Measurements from ENCODE around the gene EMP2.
A peak's percentile ranks its signal among the peaks of the same experiment; 100 is the strongest.

The EMP2 gene

DNA sequence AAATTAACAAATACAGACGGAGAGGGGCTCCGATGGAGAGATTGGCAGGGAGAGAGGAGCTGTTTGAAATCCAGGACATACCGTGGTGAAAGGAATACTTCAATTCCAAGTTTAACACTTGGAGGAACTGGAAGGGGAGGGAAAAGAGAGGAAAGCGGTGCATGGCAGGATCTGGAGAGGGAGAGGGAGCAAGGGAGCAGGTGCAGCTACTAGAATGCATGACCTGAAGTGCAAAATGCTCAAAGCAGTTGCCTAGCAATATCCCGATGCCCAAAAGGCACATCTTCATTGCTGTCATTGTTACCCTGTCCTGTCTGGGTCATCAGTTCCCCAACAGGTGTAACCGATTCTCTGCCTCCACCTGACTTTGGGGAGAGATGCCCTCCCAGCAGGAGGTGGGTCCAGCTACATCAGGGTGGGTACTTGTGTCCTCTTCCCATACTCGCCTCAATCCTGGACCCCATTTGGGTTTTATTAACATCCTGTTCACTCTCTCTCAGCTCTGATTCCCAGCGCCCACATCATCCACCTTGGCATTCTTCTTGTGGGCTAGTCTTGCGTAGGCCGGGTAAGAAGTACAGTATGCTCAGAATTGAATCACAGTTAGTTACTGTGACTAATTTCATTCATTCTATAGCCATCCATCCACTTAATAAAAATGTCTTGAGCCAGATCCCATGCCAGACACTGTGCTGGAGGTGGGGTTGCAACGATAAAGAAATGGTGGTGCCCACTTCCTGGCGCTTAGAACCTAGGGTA lies 37.4 kb upstream of the EMP2 start:
- H3K4me1 Mint-ChIP-seq = peaks cover 30% of the 10 kb centered on the region
- H3K27me3 Mint-ChIP-seq (ENCODE audit: low read depth) = peaks cover 16% of the 10 kb centered on the region
- no peaks in the 10 kb centered on the region for H3K9me3 Mint-ChIP-seq
- H3K36me3 Mint-ChIP-seq (ENCODE audit: low read depth) = no peaks in the 10 kb centered on the region
- peak overlapping the region in 2 of 3 experiments; percentile 25 to 58 for H3K4me3 Mint-ChIP-seq
- H3K27ac Mint-ChIP-seq = peak overlapping the region in 2 of 3 experiments; percentile 70 to 82
- TF ChIP-seq, protein P1, sequence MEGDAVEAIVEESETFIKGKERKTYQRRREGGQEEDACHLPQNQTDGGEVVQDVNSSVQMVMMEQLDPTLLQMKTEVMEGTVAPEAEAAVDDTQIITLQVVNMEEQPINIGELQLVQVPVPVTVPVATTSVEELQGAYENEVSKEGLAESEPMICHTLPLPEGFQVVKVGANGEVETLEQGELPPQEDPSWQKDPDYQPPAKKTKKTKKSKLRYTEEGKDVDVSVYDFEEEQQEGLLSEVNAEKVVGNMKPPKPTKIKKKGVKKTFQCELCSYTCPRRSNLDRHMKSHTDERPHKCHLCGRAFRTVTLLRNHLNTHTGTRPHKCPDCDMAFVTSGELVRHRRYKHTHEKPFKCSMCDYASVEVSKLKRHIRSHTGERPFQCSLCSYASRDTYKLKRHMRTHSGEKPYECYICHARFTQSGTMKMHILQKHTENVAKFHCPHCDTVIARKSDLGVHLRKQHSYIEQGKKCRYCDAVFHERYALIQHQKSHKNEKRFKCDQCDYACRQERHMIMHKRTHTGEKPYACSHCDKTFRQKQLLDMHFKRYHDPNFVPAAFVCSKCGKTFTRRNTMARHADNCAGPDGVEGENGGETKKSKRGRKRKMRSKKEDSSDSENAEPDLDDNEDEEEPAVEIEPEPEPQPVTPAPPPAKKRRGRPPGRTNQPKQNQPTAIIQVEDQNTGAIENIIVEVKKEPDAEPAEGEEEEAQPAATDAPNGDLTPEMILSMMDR (IDR thresholded peaks at IDR 0.05; ENCODE audit: unreplicated experiment in 3 of 3) = no peak

DNA sequence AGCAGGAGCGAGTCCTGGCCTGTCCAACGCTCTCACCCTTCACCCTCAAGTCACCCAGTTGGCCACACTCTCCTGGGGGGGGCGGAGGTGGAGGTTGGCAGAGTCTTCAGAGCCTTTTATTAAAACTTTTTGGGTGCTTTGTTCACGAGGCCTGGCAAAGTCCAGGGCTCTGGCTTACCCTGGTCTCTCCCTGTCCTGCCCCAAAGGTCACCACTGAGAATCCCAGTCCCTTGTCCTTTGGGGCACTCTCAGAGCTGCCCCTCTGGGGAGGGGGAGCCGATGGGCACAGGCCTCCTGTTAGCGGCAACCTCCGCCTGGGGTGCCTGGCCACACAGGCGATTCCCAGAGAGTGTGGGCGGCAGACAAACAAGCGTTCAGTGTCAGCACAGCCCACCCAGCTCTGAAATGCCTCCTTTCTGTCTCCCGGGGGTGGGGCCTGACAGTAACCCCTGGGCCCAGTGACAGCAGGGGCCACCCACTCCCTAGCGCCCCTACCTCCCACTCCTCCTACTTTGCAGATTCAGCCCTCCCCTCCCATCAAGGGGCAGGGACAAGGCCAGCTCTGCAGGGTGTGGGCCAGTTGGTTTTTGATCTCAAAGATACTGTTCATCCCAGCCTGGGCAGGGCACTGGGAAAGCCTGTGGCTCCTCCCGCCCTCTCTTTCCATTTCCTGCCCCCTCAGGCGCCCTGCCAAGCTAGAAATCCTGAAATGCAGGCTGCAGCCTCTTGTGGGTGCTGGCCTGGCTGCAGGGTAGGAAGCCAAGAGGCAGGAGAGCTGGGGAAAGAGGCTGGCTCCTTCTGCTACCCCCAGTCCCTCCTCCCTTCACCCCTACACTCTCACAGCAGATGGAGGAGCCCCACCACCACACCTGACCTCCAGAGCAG lies 36.6 kb upstream of the EMP2 start:
- TF ChIP-seq, protein P1 (IDR thresholded peaks at IDR 0.05; ENCODE audit: unreplicated experiment in 3 of 3) = no peak
- Mint-ChIP-seq H3K36me3 (ENCODE audit: low read depth) (no peaks in the 10 kb centered on the region), H3K27me3 (ENCODE audit: low read depth) (peaks cover 16% of the 10 kb centered on the region), H3K4me3 (peak overlapping the region in 2 of 3 experiments; percentile 22 to 25), H3K9me3 (no peaks in the 10 kb centered on the region), H3K27ac (peak overlapping the region in 2 of 3 experiments; percentile 70 to 82), H3K4me1 (peaks cover 30% of the 10 kb centered on the region)

DNA sequence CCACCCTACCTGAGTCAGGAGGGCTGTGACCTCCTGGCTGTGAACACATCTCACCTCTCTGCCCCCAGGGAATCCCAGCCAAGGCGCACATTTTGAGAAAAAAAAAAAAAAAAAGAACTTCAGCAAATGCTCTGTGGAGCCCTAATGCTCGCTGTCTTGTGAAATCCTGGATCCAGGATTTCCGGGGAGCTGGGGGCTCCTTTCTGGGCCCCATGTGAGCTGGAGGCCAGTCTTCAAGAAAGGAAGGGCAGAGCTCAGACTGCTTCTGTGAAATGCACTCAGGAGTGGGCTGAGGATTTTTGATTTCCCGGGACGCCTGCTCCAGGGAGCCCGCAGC lies 36.0 kb upstream of the EMP2 start:
- no peaks in the 10 kb centered on the region for H3K9me3 Mint-ChIP-seq
- H3K4me1 Mint-ChIP-seq = peaks cover 30% of the 10 kb centered on the region

DNA sequence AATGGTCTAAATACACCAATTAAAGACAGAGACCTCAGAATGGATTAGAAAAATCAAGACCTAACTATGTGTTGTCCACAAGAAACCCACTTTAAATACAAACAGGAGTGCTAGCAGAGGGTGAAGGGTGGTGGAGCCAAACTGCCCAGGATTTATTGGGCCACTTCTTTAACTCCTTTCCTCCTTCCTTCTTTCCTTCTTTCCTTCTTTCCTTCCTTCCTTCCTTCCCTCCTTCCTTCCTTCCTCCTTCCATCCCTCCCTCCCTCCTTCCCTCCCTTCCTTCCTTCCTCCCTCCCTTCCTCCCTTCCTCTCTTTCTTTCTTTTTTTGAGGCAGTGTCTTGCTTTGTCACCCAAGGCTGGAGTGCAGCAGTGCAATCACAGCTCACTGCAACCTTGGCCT lies 34.3 kb upstream of the EMP2 start:
- peaks cover 20% of the 10 kb centered on the region for H3K27me3 Mint-ChIP-seq (ENCODE audit: low read depth)
- H3K4me3 Mint-ChIP-seq = no peak overlapping the region
- H3K9me3 Mint-ChIP-seq = no peaks in the 10 kb centered on the region
- no peak overlapping the region for H3K27ac Mint-ChIP-seq
- H3K36me3 Mint-ChIP-seq (ENCODE audit: low read depth) = no peaks in the 10 kb centered on the region
- TF ChIP-seq, protein P1 (IDR thresholded peaks at IDR 0.05; ENCODE audit: unreplicated experiment in 3 of 3) = no peak
- peaks cover 32% of the 10 kb centered on the region for H3K4me1 Mint-ChIP-seq

More for the DNA sequence above, 36.0 kb upstream of the EMP2 start:
- H3K36me3 Mint-ChIP-seq (ENCODE audit: low read depth) = no peaks in the 10 kb centered on the region
- H3K4me3 Mint-ChIP-seq = no peak overlapping the region
- TF ChIP-seq, protein P1 (IDR thresholded peaks at IDR 0.05; ENCODE audit: unreplicated experiment in 3 of 3) = no peak
- peaks cover 20% of the 10 kb centered on the region for H3K27me3 Mint-ChIP-seq (ENCODE audit: low read depth)
- H3K27ac Mint-ChIP-seq = peak overlapping the region in 2 of 3 experiments; percentile 62 to 64

DNA sequence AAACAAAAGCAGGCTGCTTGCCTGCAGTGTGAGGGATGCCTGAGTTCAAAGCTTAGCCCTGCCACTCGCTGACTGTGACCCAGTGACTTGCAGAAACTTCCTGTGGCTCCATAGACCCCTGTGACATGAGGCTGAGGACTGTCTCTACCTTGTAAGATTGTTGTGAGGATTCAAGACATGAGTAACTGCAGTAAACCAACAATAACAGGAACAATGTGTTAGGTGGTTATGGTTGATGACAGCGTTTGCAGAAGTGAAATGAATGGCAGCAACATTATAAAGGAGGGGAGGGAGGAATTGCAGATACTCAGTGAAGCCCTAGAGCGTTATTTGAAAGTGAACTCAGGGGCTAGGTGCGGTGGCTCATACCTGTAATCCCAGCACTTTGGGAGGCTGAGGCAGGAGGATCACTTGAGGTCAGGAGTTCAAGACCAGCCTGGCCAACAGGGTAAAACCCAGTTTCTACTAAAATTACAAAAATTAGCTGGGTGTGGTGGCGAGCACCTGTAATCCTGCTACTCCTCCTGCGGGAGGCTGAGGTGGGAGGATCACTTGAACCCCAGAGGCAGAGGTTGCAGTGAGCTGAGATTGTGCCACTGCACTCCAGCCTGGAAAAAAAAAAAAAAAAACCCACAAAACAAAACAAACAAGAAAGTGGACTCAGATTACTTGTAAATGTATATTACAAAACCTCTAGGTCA lies 33.5 kb upstream of the EMP2 start:
- Mint-ChIP-seq H3K27ac (no peak overlapping the region), H3K27me3 (ENCODE audit: low read depth) (peaks cover 20% of the 10 kb centered on the region), H3K36me3 (ENCODE audit: low read depth) (no peaks in the 10 kb centered on the region), H3K4me1 (peaks cover 37% of the 10 kb centered on the region), H3K4me3 (no peak overlapping the region), H3K9me3 (no peaks in the 10 kb centered on the region)
- TF ChIP-seq, protein P1 (IDR thresholded peaks at IDR 0.05; ENCODE audit: unreplicated experiment in 3 of 3) = no peak

Data from nephron (organoid).